ENCODE data around the gene APOA5. TPM values are rescaled to one million over a fixed set of nuclear protein-coding genes. Genes with fewer than 3 reads are reported as not detected.

APOA5 gene
- total RNA-seq, 4 donors from 2014 or later = not detected

GRCh38 chr11:116813170-116813569 lies 21.5 kb upstream of the APOA5 start:
- H3K36me3 ChIP-seq = no peaks in the 10 kb centered on the region
- TF ChIP-seq CTCF (IDR thresholded peaks at IDR 0.05) = no peak
- no peak for TF ChIP-seq POLR2A (IDR thresholded peaks at IDR 0.05)
- intact Hi-C loops (cut with DNase I) = no loop called here
- H3K4me1 ChIP-seq = no peaks in the 10 kb centered on the region
- no peak for DNase-seq
- no peak overlapping the region for H3K27ac ChIP-seq
- H3K9me3 ChIP-seq = no peaks in the 10 kb centered on the region
- H3K27me3 ChIP-seq = no peaks in the 10 kb centered on the region
- H3K4me3 ChIP-seq = no peak overlapping the region
- WGBS, 2 donors = 70 to 88% methylated on average over 1 of the region's 1 CpG

- no peak for DNase-seq
- TF ChIP-seq CTCF (IDR thresholded peaks at IDR 0.05) (no peak), POLR2A (IDR thresholded peaks at IDR 0.05) (no peak)
- intact Hi-C loops (cut with DNase I) = no loop called here
- 92 to 94% methylated on average over 4 of the region's 4 CpGs for WGBS, 2 donors
- no peak overlapping the region for H3K27ac ChIP-seq
- no peaks in the 10 kb centered on the region for H3K36me3 ChIP-seq
- no peaks in the 10 kb centered on the region for H3K4me1 ChIP-seq
- H3K4me3 ChIP-seq = no peak overlapping the region
- no peaks in the 10 kb centered on the region for H3K27me3 ChIP-seq
- no peaks in the 10 kb centered on the region for H3K9me3 ChIP-seq
Observed at GRCh38 chr11:116812109-116812508, 20.4 kb upstream of the APOA5 start.

GRCh38 chr11:116811194-116811593 lies 19.5 kb upstream of the APOA5 start:
- Histone ChIP-seq H3K36me3 (no peaks in the 10 kb centered on the region), H3K4me1 (no peaks in the 10 kb centered on the region), H3K4me3 (no peak overlapping the region), H3K9me3 (no peaks in the 10 kb centered on the region), H3K27me3 (no peaks in the 10 kb centered on the region), H3K27ac (no peak overlapping the region)
- TF ChIP-seq CTCF (IDR thresholded peaks at IDR 0.05) (no peak), POLR2A (IDR thresholded peaks at IDR 0.05) (no peak)
- intact Hi-C loops (cut with DNase I) = no loop called here
- DNase-seq = no peak
- 76 to 81% methylated on average over 3 of the region's 3 CpGs for WGBS, 2 donors

- no peaks in the 10 kb centered on the region for H3K9me3 ChIP-seq
- 57 to 65% methylated on average over 13 of the region's 14 CpGs for WGBS, 2 donors
- H3K27me3 ChIP-seq = no peaks in the 10 kb centered on the region
- H3K27ac ChIP-seq = no peak overlapping the region
- no peak for DNase-seq
- intact Hi-C loops (cut with DNase I) = no loop called here
- no peak overlapping the region for H3K4me3 ChIP-seq
- no peaks in the 10 kb centered on the region for H3K36me3 ChIP-seq
- TF ChIP-seq POLR2A (IDR thresholded peaks at IDR 0.05) (no peak), CTCF (IDR thresholded peaks at IDR 0.05) (no peak)
- H3K4me1 ChIP-seq = no peaks in the 10 kb centered on the region
Observed at GRCh38 chr11:116808262-116809175, 16.8 kb upstream of the APOA5 start.

- no peaks in the 10 kb centered on the region for H3K36me3 ChIP-seq
- no peaks in the 10 kb centered on the region for H3K27me3 ChIP-seq
- H3K4me3 ChIP-seq = no peak overlapping the region
- no peaks in the 10 kb centered on the region for H3K4me1 ChIP-seq
- intact Hi-C loops (cut with DNase I) = no loop called here
- 89 to 90% methylated on average over 6 of the region's 6 CpGs for WGBS, 2 donors
- no peaks in the 10 kb centered on the region for H3K9me3 ChIP-seq
- TF ChIP-seq POLR2A (IDR thresholded peaks at IDR 0.05) (no peak), CTCF (IDR thresholded peaks at IDR 0.05) (no peak)
- DNase-seq = no peak
- H3K27ac ChIP-seq = no peak overlapping the region
Observed at GRCh38 chr11:116807601-116808261, 16.1 kb upstream of the APOA5 start.

All from esophagus squamous epithelium (tissue), 5 donors.